GM18951 (cell line): ENCODE measurements around the gene MNX1.
A peak's percentile ranks its signal among the peaks of the same experiment; 100 is the strongest.

Experiments
- POLR2A ChIP-seq: IDR thresholded peaks from 4 replicates; pipeline ENCODE4 v1.6.1; 2011; ENCODE audit warnings: mild to moderate bottlenecking; ENCODE audit not compliant: insufficient read length, insufficient read depth; ENCODE audit errors: extremely low read depth
- in situ Hi-C: fragments of 300-500 bp; cut with MboI; formaldehyde crosslinking; loops from one replicate; pipeline ENCODE4 v1.12.0; 2022; ENCODE audit warnings: low sequenced_read_pairs, mixed read lengths, inconsistent platforms; ENCODE audit not compliant: unreplicated experiment

Gene MNX1

DNA sequence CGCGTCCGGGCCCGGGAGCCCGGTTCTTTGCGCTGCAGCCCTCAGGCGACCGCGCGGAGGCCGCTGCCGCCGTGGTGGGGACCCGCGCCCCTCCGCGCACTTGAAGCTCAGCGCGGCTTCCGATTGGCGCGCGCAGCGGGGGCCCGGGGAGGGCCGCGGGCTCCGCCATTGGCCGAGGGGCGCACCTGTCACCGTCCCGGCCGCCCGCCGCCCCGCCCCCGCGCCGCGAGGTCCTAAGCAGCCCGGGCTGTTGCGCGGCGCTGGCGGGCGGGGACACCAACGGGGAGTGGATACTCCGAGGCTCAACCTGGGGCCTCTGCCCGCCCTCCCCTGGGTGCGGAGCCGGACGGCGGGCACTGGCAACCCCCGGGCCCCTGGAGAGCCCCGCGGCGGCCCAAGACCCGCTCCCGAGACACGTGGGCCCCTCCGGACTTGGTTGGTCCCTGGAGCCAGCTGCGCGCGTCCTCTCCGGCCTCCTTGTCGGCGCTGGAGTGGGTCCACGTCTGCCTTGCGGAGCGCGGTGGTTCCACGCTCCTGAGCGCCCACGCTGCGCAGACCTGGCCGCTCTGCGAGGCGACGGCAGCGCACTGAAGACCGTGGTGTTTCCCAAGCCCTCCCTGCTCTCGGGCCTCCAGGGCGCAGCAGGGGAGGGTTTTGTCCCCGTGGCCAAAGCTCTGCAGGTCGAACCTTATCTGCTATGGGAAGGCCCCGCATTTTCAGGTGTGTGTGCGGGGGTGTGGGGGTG lies at the start of gene MNX1:
Gene MNX1, minus strand, starts transcription at position 76 of the 745 bp plus-strand sequence. CDS start 313 bp downstream, outside the sequence.
- TF ChIP-seq POLR2A = peak; percentile 88
- in situ Hi-C loops = no loop called here

GRCh38 chr7:157059534-157059933 lies 49.1 kb upstream of the MNX1 start:
- no peak for TF ChIP-seq POLR2A

DNA sequence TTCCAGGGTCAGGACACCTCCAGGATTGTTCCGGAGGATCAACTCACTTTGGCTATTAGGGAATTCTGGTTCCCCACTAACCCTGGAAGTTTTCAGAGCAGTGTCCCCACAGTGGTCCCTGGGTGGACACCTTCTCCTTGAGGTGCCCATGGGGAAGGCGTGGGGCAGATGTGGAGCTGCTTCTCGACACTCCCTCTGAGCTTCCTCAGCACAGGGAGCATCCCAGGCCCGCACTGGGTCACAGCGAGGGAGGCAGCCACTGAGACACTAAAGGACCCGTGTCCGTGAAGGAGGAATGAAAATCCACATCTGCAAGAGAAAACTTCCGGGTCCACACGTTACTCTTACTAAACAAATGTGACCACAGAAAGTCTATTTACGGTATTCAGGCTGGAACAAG lies 48.2 kb upstream of the MNX1 start:
- no peak for TF ChIP-seq POLR2A
- in situ Hi-C loops = no loop called here

More at GRCh38 chr7:157059534-157059933, 49.1 kb upstream of the MNX1 start:
- in situ Hi-C loops = no loop called here

DNA sequence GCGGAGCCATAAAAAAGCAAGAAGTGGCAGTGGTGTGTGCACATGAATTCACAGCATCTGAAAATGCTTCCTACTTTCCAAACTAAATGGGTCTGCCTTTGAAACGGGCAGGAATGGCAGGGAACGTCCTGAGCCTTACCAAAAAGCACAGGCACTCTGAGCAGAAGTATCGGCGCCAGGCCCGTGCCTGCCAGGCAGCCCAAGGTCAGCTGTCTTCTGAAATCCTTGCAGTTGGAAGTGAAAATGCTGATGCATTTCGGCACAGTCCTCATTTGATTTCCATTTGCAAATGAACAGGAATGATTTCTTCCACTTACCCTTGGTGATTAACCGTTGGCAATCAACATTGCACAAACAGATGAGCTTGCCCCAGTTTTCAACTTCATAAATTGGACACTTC lies 47.6 kb upstream of the MNX1 start:
- no peak for TF ChIP-seq POLR2A
- in situ Hi-C loops = no loop called here

DNA sequence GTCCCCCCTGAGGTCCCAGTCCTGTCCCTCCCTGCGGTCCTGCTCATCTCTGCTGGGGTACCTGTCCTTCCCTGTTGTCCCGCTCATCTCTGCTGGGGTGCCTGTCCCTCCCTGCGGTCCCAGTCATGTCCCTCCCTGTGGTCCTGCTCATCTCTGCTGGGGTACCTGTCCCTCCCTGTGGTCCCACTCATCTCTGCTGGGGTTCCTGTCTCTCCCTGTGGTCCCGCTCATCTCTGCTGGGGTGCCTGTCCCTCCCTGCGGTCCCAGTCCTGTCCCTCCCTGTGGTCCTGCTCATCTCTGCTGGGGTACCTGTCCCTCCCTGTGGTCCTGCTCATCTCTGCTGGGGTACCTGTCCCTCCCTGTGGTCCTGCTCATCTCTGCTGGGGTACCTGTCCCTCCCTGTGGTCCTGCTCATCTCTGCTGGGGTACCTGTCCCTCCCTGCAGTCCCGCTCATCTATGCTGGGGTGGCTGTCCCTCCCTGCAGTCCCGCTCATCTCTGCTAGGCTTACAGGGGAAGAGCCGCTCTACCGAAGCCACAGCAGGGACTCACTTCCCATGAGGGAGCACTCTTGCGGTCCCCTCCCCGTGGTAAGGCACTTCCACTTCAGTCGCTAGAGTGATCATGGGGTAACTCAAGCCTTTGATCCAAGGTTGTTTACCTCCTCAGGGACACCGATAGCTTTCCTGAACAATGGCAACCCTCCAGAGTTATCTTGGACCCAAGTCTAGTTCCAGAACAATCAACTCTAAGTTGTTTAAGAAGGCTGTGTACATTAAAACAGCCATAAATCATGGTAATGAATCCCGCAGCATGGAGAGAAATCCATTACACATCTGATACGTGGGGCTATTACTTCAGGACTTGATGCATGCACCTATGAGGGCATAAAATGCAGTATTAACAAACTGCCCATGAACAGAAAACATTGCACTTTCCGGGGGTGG lies 46.8 kb upstream of the MNX1 start:
- no peak for TF ChIP-seq POLR2A
- in situ Hi-C loops = no loop called here

- in situ Hi-C loops = no loop called here
- no peak for TF ChIP-seq POLR2A
Observed at GRCh38 chr7:157056246-157056645, 45.8 kb upstream of the MNX1 start.

GRCh38 chr7:157054927-157055326 lies 44.5 kb upstream of the MNX1 start:
- in situ Hi-C loops = no loop called here
- no peak for TF ChIP-seq POLR2A

DNA sequence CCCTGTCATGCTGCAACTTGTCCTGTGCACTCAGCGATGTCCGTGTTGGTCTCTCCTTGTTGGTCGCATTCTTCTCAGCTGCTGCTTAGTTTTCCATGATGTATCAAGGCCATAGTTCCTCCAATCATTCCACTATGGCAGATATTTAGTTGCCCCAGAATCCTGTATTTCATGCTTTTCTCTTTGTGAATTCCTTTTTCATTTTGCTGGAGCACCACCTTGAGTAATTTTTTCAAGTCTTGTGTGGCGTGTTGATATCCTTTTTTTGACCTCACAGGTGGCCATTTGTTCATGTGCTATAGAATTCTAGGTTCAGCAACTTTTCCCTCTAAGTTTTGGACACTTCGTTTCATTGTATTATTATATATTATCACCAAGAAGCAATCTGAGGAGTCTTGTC lies 42.7 kb upstream of the MNX1 start:
- in situ Hi-C loops = no loop called here
- TF ChIP-seq POLR2A = no peak

GRCh38 chr7:157047148-157047547 lies 36.7 kb upstream of the MNX1 start:
- no peak for TF ChIP-seq POLR2A
- in situ Hi-C loops = no loop called here

- in situ Hi-C loops = no loop called here
- no peak for TF ChIP-seq POLR2A
Observed at GRCh38 chr7:157046681-157047080, 36.2 kb upstream of the MNX1 start.

DNA sequence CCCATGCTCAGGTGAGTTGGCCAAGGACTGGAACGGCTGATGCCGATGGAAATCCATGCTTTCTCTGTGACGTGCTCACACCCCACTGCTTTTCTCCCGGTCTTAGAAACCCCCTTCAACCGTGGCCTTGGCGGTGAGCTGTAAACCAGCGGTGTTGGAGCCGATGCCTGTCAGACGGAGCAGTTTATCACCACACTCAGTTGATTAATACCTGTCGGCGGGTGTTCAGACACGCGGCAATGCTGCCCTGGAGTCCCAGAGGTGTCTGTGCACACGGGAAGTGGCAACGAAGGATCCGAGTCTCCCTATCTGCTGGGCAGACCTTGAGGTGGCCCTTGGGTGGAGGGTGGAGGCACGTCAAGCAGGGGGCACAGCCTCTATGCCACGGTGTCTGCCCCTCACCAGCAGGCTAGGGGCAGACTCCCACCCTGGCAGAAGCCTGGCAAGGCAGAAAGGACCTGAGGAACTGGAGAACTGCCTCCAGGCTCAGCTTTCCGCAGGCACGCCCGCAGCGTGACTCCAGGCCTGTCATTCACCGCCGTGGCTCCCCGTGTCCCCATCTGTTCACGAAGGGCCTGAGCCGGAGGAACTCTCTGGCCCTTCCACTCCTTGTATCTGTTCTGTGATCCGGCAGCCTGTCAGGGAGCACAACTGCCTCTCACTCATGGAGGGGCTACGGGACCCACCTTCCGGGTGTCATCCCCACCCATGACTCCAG lies 34.6 kb upstream of the MNX1 start:
- TF ChIP-seq POLR2A = no peak
- in situ Hi-C loops = no loop called here

DNA sequence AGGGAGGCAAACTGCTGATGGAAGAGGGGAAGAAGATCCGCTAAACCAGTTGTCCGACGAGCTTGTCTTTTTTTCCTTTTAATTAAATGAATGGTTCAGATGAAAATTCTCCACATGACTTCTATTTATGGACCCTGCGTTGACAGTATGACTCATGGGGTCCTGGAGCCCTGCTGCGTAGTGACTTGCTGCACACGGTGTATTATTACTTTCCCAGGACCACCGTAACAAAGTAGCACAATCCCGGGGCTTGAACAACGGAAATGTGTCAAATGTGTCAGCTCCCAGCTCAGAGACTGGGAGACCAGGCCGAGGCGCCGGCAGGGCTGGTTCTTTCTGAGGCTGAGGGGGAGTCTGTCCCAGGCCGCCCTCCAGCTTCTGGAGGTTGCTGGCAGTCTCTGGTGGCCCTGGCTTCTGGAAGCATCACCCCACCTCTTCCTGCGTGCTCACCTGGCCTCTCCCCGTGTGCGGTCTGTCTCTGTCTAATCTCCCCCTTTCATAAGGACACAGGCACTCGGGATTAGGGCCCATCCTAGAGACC lies 33.8 kb upstream of the MNX1 start:
- no peak for TF ChIP-seq POLR2A
- in situ Hi-C loops = no loop called here

GRCh38 chr7:157043745-157044144 lies 33.3 kb upstream of the MNX1 start:
- TF ChIP-seq POLR2A = no peak
- in situ Hi-C loops = no loop called here
